HL-60 (cell line): ENCODE measurements around the gene PLCD1.

Source experiments
- CTCF ChIP-seq: IDR thresholded peaks from one replicate; pipeline ENCODE4 v1.5.1; 2011; ENCODE audit warnings: low read length, control low read depth, inconsistent platforms; ENCODE audit not compliant: insufficient read depth
- POLR2AphosphoS5 ChIP-seq: IDR thresholded peaks from 2 replicates; pipeline ENCODE4 v1.6.1; 2012; ENCODE audit warnings: low read depth

- no peak for TF ChIP-seq CTCF
- no peak for TF ChIP-seq POLR2AphosphoS5
Observed at GRCh38 chr3:38015485-38015884, 14.0 kb downstream of the PLCD1 start.
